ENCODE data around the gene ITGB1BP2.

GRCh38 chrX:71285929-71286328 lies 15.6 kb upstream of the ITGB1BP2 start:
- TF ChIP-seq CTCF (IDR thresholded peaks at IDR 0.05; ENCODE audit: low read depth, low read length, missing input control) (no peak), YY1 (IDR thresholded peaks at IDR 0.05) (no peak), FOXA2 (IDR thresholded peaks at IDR 0.05) (no peak), MAX (IDR thresholded peaks at IDR 0.05) (no peak), GABPA (IDR thresholded peaks at IDR 0.05 in 1 of 2, conservative IDR thresholded peaks at IDR 0.05 in 1 of 2) (no peak), JUND (IDR thresholded peaks at IDR 0.05) (no peak), RAD21 (IDR thresholded peaks at IDR 0.05) (no peak), HNF4G (IDR thresholded peaks at IDR 0.05) (no peak), TAF1 (conservative IDR thresholded peaks at IDR 0.05) (no peak), FOXA1 (IDR thresholded peaks at IDR 0.05) (no peak), HNF4A (conservative IDR thresholded peaks at IDR 0.05) (no peak), ATF3 (IDR thresholded peaks at IDR 0.05) (no peak), SP1 (IDR thresholded peaks at IDR 0.05) (no peak)

Measured in liver (tissue), 3 donors.